D721Med (cell line): ENCODE data around the gene PLIN5.

Experiments used
- DNase-seq: peaks from one replicate; pipeline ENCODE4 v3.0.0; 2011; ENCODE audit warnings: low spot score; ENCODE audit not compliant: insufficient read length
- FAIRE-seq: peaks from 2 replicates; lab custom pipeline; 2011; peaks lifted over from hg19 to GRCh38; lab: Jason Lieb, UNC
- TF ChIP-seq, protein P1 (sequence below): IDR thresholded peaks from 2 replicates; pipeline ENCODE4 v1.5.1; 2012; ENCODE audit warnings: mild to moderate bottlenecking, control low read depth; ENCODE audit not compliant: insufficient read depth; ENCODE audit errors: missing control alignments

PLIN5 gene

DNA sequence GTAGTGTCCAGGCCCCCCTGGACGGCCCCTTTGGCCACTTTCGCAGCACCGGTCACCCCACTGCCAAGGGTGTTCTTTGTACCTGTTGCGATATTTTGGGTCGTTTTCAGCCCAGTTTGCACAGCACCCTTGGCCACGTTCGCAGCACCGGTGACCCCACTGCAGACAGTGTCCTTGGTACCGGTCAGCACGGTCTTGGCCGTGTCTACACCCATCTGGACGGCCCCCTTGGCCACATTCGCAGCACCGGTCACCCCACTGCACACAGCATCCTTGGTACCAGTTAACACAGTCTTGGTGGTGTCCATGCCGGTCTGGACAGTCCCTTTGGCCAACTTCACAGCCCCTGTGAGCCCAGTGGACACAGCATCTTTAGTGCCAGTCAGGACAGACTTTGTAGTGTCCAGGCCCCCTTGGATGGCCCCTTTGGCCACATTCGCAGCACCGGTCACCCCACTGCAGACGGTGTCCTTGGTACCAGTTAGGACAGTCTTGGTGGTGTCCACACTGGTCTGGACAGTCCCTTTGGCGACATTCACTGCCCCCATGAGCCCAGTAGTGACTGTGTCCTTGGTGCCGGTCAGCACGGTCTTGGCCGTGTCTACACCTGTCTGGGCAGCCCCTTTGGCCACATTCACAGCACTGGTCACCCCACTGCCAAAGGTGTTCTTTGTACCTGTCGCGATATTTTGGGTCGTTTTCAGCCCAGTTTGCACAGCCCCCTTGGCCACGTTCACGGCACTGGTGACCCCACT, 23.5 kb downstream of the PLIN5 start:
- DNase-seq (no peak), FAIRE-seq (no peak)
- TF ChIP-seq, protein P1, sequence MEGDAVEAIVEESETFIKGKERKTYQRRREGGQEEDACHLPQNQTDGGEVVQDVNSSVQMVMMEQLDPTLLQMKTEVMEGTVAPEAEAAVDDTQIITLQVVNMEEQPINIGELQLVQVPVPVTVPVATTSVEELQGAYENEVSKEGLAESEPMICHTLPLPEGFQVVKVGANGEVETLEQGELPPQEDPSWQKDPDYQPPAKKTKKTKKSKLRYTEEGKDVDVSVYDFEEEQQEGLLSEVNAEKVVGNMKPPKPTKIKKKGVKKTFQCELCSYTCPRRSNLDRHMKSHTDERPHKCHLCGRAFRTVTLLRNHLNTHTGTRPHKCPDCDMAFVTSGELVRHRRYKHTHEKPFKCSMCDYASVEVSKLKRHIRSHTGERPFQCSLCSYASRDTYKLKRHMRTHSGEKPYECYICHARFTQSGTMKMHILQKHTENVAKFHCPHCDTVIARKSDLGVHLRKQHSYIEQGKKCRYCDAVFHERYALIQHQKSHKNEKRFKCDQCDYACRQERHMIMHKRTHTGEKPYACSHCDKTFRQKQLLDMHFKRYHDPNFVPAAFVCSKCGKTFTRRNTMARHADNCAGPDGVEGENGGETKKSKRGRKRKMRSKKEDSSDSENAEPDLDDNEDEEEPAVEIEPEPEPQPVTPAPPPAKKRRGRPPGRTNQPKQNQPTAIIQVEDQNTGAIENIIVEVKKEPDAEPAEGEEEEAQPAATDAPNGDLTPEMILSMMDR = no peak

DNA sequence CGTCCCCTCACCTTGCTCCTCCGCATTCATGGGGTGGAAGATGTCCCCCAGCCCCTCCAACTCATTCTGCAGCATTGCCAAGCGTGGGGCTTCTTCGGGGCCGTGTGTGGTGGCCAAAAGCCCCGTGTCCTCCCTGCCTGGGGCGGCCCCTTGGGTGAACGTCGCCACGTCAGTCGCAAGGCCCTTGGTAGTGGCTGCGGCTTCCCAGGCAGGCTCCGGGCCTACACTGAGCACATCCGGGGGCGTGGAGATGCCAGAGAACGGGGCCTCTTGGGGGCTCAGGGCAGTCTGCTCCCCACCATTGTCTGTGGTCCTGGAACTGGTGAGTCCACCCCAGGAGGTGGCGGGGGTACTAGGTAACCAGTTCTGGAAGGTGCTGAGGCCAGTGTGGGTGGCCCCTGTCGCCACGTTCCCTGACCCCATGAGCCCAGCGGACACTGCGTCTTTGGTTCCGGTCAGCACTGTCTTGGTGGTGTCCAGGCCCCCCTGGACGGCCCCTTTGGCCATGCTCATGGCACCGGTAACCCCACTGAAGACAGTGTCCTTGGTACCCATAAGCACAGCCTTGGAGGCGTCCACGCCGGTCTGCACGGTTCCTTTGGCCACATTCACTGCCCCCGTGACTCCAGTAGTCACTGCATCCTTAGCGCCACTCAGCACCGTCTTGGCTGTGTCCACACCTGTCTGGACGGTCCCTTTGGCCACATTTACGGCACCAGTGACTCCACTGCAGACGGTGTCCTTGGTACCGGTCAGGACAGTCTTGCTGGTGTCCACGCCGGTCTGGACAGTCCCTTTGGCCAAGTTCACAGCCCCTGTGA, 24.4 kb downstream of the PLIN5 start:
- no peak for DNase-seq
- FAIRE-seq = no peak
- TF ChIP-seq, protein P1 = no peak

DNA sequence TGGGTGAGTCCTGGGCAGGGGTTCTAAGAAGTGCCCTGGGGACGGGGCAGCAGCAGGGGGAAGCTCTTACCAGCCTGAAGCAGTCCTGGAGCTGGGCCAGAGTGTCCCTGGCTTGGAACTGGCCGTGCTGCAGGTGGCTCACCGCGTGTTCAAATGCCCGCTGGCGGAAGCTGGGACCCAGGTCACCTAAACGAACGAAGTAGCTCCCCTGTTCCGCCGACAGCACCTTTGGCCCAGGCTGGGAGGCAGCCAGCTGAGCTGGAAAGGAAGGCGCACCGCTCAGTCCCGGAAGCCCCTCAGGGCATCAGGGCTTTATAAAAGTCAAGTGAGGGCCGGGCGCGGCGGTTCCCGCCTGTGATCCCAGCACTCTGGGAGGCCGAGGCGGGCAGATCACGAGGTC, 26.3 kb downstream of the PLIN5 start:
- no peak for DNase-seq
- no peak for FAIRE-seq
- TF ChIP-seq, protein P1 = no peak

DNA sequence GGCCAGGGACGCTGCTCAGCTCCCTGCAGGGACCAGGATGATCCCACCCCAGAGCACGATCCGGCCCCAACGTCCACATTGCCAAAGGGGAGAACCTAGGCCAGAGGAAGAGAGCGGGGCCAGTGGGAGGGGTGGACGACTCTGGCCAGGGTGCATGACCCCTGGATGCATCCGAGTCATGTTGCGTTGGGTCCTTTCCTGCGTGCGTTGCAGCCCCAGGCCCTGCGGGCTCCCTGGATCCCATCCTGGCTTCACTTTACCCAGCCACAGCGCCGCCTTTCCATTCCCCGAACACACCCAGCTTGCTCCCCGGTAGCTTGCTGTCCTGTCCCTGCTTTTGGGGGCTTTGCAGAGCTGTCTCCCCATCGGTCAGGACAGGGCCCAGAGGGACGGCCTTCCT, 27.2 kb downstream of the PLIN5 start:
- DNase-seq = no peak
- FAIRE-seq = no peak
- TF ChIP-seq, protein P1 = no peak

DNA sequence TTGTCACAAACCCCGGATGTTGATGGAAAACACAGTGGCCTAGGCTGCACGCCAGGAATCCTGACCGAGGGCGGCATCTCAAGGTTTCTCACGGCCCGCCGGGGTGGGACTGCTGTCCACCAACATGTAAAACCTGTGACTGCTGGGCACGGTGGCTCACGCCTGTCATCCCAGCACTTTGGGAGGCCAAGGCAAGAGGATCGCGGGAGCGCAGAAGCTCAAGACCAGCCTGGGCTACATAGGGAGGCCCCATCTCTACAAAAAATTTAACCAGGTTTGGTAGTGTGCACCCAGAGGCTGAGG, 27.9 kb downstream of the PLIN5 start:
- no peak for FAIRE-seq
- DNase-seq = no peak
- TF ChIP-seq, protein P1 = no peak

DNA sequence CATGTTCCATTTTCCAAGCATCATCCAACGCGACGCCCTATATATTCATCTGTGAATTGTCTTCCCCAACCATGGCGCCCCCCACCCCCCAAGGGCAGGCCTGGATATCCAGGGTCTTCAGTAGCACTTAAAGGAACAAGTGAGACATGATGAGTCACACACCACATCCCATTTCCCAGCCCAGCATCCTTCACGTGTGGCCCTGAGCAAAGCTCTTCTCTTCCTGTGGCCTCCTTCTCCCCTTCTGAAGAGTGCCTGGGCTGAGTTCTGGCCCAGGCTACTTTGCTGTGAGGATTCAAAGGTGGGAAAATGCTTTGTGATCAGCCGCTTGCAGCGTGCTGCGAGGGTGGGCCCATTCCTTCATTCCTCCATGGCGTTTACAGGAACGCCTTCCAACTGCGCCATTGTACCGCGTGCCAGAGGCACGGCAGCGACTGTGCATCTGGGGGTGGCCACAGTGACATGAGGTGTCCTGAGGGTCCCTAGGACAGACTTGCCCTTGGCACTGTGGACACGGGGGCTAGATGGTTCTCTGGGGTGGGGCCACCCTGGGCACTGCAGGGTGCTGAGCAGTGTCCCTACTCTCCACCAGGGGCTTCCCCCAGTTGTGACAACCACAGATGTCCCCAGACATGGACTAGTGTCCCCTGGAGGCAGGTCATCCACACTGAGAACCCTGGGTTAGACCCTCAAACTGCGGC, 28.4 kb downstream of the PLIN5 start:
- FAIRE-seq (no peak), DNase-seq (no peak)
- TF ChIP-seq, protein P1 = no peak
